GM23338 (cell line): Measurements from ENCODE around the gene DTNB. TPM values are rescaled to one million over a fixed set of nuclear protein-coding genes. Genes with fewer than 3 reads are reported as not detected.

Experiments used
- ATAC-seq: fragments of 200-7000 bp; cut with Tn5 transposase; 3 replicates; pipeline ENCODE4 v1.9.1; 2020
- DNase-seq: peaks from one replicate; pipeline ENCODE4 v3.0.0-alpha.2; 2015; ENCODE audit warnings: low spot score
- H2AFZ ChIP-seq: fragments of 200-600 bp; sonication (generic); 2 replicates; pipeline ENCODE4 v1.8.0; 2016; ENCODE audit warnings: antibody characterized with exemption, mild to moderate bottlenecking, moderate library complexity
- H3F3A ChIP-seq: fragments of 200-600 bp; sonication (generic); replicated peaks from 2 replicates; pipeline ENCODE4 v1.8.0; 2017; ENCODE audit warnings: antibody characterized with exemption, mixed run types, low read depth
- H3K27ac ChIP-seq: fragments of 200-600 bp; sonication (generic); 2 replicates; pipeline ENCODE4 v1.6.1; 2016; ENCODE audit warnings: low read depth
- H3K27me3 ChIP-seq: fragments of 200-600 bp; sonication (generic); 2 replicates; pipeline ENCODE4 v1.8.0; 2016; ENCODE audit warnings: mild to moderate bottlenecking, mixed run types, moderate library complexity; ENCODE audit not compliant: insufficient read depth
- H3K36me3 ChIP-seq: fragments of 200-600 bp; sonication (generic); 2 replicates; pipeline ENCODE4 v1.8.0; 2016; ENCODE audit warnings: mild to moderate bottlenecking; ENCODE audit not compliant: insufficient read depth
- H3K4me1 ChIP-seq: fragments of 200-600 bp; sonication (generic); 2 replicates; pipeline ENCODE4 v1.8.0; 2016; ENCODE audit warnings: mild to moderate bottlenecking, moderate library complexity; ENCODE audit not compliant: insufficient read depth
- H3K4me2 ChIP-seq: fragments of 200-600 bp; sonication (generic); 2 replicates; pipeline ENCODE4 v1.7.1; 2017; ENCODE audit warnings: mixed run types
- H3K4me3 ChIP-seq: fragments of 200-600 bp; sonication (generic); 2 replicates; pipeline ENCODE4 v1.6.1; 2016; ENCODE audit warnings: mixed run types
- H3K79me2 ChIP-seq: fragments of 200-600 bp; sonication (generic); replicated peaks from 2 replicates; pipeline ENCODE4 v1.8.0; 2017; ENCODE audit warnings: mild to moderate bottlenecking; ENCODE audit not compliant: insufficient read depth
- H3K9me2 ChIP-seq: fragments of 200-600 bp; sonication (generic); 2 replicates; pipeline ENCODE4 v1.8.0; 2017; ENCODE audit not compliant: insufficient read depth
- H4K20me1 ChIP-seq: fragments of 200-600 bp; sonication (generic); replicated peaks from 2 replicates; pipeline ENCODE4 v1.8.0; 2017; ENCODE audit warnings: mild to moderate bottlenecking; ENCODE audit not compliant: insufficient read depth
- H3K27ac Mint-ChIP-seq: 2 replicates; pipeline ENCODE4 v1.8.0; 2020; ENCODE audit warnings: inconsistent platforms, mild to moderate bottlenecking, moderate library complexity, mixed read lengths
- H3K27me3 Mint-ChIP-seq: 3 replicates; pipeline ENCODE4 v1.8.0; 2022; ENCODE audit warnings: low read depth, mild to moderate bottlenecking, moderate library complexity, mixed read lengths, inconsistent platforms; ENCODE audit not compliant: insufficient read depth, poor library complexity
- H3K36me3 Mint-ChIP-seq: 3 replicates; pipeline ENCODE4 v1.8.0; 2021; ENCODE audit warnings: low read depth, mild to moderate bottlenecking, inconsistent platforms, moderate library complexity, mixed read lengths
- H3K4me1 Mint-ChIP-seq: 3 replicates; pipeline ENCODE4 v1.8.0; 2020; ENCODE audit warnings: mild to moderate bottlenecking, inconsistent platforms, mixed read lengths
- H3K4me3 Mint-ChIP-seq: 3 replicates; pipeline ENCODE4 v1.8.0; 2021; ENCODE audit warnings: moderate library complexity, mild to moderate bottlenecking, inconsistent platforms, mixed read lengths
- H3K9me3 Mint-ChIP-seq: 3 replicates; pipeline ENCODE4 v1.8.0; 2020; ENCODE audit warnings: moderate library complexity, mild to moderate bottlenecking, inconsistent platforms, mixed read lengths
- CREB1 ChIP-seq: fragments of 250-450 bp; sonication (Bioruptor Pico); IDR thresholded peaks from 2 replicates; pipeline ENCODE4 v1.5.0; 2020; ENCODE audit warnings: low read depth, mild to moderate bottlenecking, moderate library complexity
- EZH2 ChIP-seq: fragments of 200-600 bp; sonication (generic); IDR thresholded peaks from one replicate; pipeline ENCODE4 v1.8.0; 2017; ENCODE audit warnings: antibody characterized with exemption, mild to moderate bottlenecking, low read depth; ENCODE audit not compliant: unreplicated experiment
- EZH2phosphoT487 ChIP-seq: fragments of 200-600 bp; sonication (generic); IDR thresholded peaks from one replicate; pipeline ENCODE4 v1.8.1; 2018; ENCODE audit warnings: antibody characterized with exemption; ENCODE audit not compliant: unreplicated experiment
- JUNB ChIP-seq: IDR thresholded peaks from one replicate; pipeline ENCODE4 v1.6.1; 2016; ENCODE audit warnings: antibody characterized with exemption; ENCODE audit not compliant: unreplicated experiment
- POLR2AphosphoS5 ChIP-seq: IDR thresholded peaks from 2 replicates; pipeline ENCODE4 v1.6.1; 2016; ENCODE audit warnings: antibody characterized with exemption, low read depth
- STAT1 ChIP-seq: IDR thresholded peaks from one replicate; pipeline ENCODE4 v1.6.1; 2016; ENCODE audit warnings: antibody characterized with exemption; ENCODE audit not compliant: unreplicated experiment
- ZNF114 ChIP-seq: fragments of 250-450 bp; sonication (Bioruptor Pico); IDR thresholded peaks from 2 replicates; pipeline ENCODE4 v1.5.0; 2020; ENCODE audit warnings: mild to moderate bottlenecking, moderate library complexity
- ZNF331 ChIP-seq: fragments of 250-450 bp; sonication (Bioruptor Pico); IDR thresholded peaks from 2 replicates; pipeline ENCODE4 v1.5.0; 2020; ENCODE audit warnings: low read depth, mild to moderate bottlenecking, moderate library complexity
- polyA plus RNA-seq: library from polyadenylated mRNA; unstranded; fragments of >200 nt; fragmentation: Nextera tagmentation; extraction: Ambion mirVana; gene quantifications from 2 replicates; pipeline ENCODE4 v1.2.1, GENCODE V29; 2016
- total RNA-seq: library from RNA; depleted of rRNA; stranded (reverse); fragments of >200 nt; shearing (Covaris generic); gene quantifications from 2 replicates; pipeline ENCODE4 v1.2.3, GENCODE V29; 2014
- TF ChIP-seq, protein P1 (sequence below): IDR thresholded peaks from 2 replicates; pipeline ENCODE4 v1.6.1; 2016; ENCODE audit warnings: antibody characterized with exemption
- TF ChIP-seq, protein P2 (sequence below): IDR thresholded peaks from one replicate; pipeline ENCODE4 v1.6.1; 2018; ENCODE audit warnings: antibody characterized with exemption; ENCODE audit not compliant: unreplicated experiment
- TF ChIP-seq, protein P3 (sequence below): fragments of 250-450 bp; sonication (Bioruptor Pico); IDR thresholded peaks from 2 replicates; pipeline ENCODE4 v1.5.0; 2020; ENCODE audit warnings: mild to moderate bottlenecking, moderate library complexity

Gene DTNB
- total and polyA plus RNA-seq, 2 experiments from 2014 or later: 22.1 to 29.4 TPM

DNA sequence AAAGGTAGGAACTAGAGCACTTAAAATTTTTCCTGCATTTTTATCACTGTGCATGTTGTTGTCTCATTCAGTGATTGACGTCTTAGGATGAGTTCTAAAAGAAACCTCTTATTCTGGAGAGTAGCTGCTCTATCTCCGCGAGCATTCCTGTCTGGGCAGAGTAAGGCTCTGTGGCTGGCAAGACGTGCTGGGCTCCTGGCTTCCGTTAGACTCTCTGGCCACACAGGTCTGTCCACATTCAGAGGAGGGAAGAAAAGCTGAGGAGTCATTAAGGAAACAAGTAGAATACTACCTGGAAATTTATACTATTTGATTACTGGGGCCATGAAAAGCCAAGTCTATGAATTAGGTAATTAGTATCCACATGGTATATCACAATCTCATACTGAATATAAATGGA is 193.6 kb downstream of the DTNB start:
- TF ChIP-seq EZH2: no peak
- no peak for TF ChIP-seq CREB1 (CRISPR knock-in tag)
- no peak for TF ChIP-seq POLR2AphosphoS5
- TF ChIP-seq, protein P1, sequence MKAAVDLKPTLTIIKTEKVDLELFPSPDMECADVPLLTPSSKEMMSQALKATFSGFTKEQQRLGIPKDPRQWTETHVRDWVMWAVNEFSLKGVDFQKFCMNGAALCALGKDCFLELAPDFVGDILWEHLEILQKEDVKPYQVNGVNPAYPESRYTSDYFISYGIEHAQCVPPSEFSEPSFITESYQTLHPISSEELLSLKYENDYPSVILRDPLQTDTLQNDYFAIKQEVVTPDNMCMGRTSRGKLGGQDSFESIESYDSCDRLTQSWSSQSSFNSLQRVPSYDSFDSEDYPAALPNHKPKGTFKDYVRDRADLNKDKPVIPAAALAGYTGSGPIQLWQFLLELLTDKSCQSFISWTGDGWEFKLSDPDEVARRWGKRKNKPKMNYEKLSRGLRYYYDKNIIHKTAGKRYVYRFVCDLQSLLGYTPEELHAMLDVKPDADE: no peak
- no peak for TF ChIP-seq ZNF114
- no peak for TF ChIP-seq EZH2phosphoT487
- TF ChIP-seq, protein P2, sequence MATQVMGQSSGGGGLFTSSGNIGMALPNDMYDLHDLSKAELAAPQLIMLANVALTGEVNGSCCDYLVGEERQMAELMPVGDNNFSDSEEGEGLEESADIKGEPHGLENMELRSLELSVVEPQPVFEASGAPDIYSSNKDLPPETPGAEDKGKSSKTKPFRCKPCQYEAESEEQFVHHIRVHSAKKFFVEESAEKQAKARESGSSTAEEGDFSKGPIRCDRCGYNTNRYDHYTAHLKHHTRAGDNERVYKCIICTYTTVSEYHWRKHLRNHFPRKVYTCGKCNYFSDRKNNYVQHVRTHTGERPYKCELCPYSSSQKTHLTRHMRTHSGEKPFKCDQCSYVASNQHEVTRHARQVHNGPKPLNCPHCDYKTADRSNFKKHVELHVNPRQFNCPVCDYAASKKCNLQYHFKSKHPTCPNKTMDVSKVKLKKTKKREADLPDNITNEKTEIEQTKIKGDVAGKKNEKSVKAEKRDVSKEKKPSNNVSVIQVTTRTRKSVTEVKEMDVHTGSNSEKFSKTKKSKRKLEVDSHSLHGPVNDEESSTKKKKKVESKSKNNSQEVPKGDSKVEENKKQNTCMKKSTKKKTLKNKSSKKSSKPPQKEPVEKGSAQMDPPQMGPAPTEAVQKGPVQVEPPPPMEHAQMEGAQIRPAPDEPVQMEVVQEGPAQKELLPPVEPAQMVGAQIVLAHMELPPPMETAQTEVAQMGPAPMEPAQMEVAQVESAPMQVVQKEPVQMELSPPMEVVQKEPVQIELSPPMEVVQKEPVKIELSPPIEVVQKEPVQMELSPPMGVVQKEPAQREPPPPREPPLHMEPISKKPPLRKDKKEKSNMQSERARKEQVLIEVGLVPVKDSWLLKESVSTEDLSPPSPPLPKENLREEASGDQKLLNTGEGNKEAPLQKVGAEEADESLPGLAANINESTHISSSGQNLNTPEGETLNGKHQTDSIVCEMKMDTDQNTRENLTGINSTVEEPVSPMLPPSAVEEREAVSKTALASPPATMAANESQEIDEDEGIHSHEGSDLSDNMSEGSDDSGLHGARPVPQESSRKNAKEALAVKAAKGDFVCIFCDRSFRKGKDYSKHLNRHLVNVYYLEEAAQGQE: no peak
- TF ChIP-seq STAT1: no peak
- peaks cover 8% of the 10 kb centered on the region; the same call in 1 of the 2 replicates for H3K36me3 ChIP-seq
- H3K27ac Mint-ChIP-seq: no peak overlapping the region
- DNase-seq (no peak), ATAC-seq (no peak)
- H3K79me2 ChIP-seq: no peaks in the 10 kb centered on the region
- no peaks in the 10 kb centered on the region for H3K27me3 ChIP-seq
- no peaks in the 10 kb centered on the region for H4K20me1 ChIP-seq
- H3K36me3 Mint-ChIP-seq: peaks cover 19% of the 10 kb centered on the region; the same call in 2 of the 3 replicates
- no peaks in the 10 kb centered on the region for H3K4me1 Mint-ChIP-seq
- H3K9me3 Mint-ChIP-seq: peaks cover 15% of the 10 kb centered on the region
- no peak overlapping the region for H3K27ac ChIP-seq
- H3K4me2 ChIP-seq: no peak overlapping the region
- H3K4me1 ChIP-seq: no peaks in the 10 kb centered on the region
- H3K4me3 ChIP-seq: no peak overlapping the region
- H3K9me2 ChIP-seq: no peaks in the 10 kb centered on the region
- H3F3A ChIP-seq: no peaks in the 10 kb centered on the region
- H3K27me3 Mint-ChIP-seq: no peaks in the 10 kb centered on the region
- no peak overlapping the region for H2AFZ ChIP-seq
- no peak overlapping the region for H3K4me3 Mint-ChIP-seq

DNA sequence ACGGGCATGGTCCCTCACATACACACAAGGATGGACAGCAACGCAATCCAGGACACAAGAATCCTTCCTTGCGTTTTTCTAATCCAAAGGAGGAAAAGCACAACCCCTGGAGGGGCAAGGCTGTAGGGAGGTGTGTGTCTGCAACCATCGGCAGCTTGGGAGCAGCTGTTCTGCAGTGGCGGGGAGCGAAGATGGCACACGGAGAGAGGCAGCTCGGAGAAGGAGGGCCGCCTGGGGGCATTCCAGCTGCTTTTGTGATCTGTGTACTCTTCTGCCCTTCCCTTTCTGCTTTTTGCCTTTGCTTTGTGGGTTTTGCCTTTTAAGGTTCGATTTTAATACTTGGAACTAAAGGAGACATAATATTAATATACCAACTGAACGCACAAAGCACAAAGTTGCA is 194.6 kb downstream of the DTNB start:
- H3K36me3 Mint-ChIP-seq: peaks cover 21% of the 10 kb centered on the region; the same call in 2 of the 3 replicates
- Histone ChIP-seq H3K9me2 (no peaks in the 10 kb centered on the region), H3K4me1 (no peaks in the 10 kb centered on the region), H4K20me1 (0 out of 2 replicates have a peak, but pooled peaks cover 3% of the 10 kb centered on the region), H3F3A (no peaks in the 10 kb centered on the region), H2AFZ (no peak overlapping the region), H3K36me3 (peaks cover 8% of the 10 kb centered on the region; the same call in 1 of the 2 replicates), H3K27me3 (no peaks in the 10 kb centered on the region), H3K4me3 (no peak overlapping the region), H3K27ac (no peak overlapping the region), H3K4me2 (no peak overlapping the region), H3K79me2 (no peaks in the 10 kb centered on the region)
- H3K27ac Mint-ChIP-seq: no peak overlapping the region
- no peak overlapping the region for H3K4me3 Mint-ChIP-seq
- no peak for DNase-seq
- peaks cover 16% of the 10 kb centered on the region for H3K9me3 Mint-ChIP-seq
- no peak for ATAC-seq
- no peaks in the 10 kb centered on the region for H3K4me1 Mint-ChIP-seq
- H3K27me3 Mint-ChIP-seq: peaks cover under 1% of the 10 kb centered on the region
- TF ChIP-seq JUNB (no peak), STAT1 (no peak), POLR2AphosphoS5 (no peak), EZH2phosphoT487 (no peak), EZH2 (no peak), ZNF114 (no peak), ZNF331 (CRISPR knock-in tag) (no peak)
- TF ChIP-seq, protein P3, sequence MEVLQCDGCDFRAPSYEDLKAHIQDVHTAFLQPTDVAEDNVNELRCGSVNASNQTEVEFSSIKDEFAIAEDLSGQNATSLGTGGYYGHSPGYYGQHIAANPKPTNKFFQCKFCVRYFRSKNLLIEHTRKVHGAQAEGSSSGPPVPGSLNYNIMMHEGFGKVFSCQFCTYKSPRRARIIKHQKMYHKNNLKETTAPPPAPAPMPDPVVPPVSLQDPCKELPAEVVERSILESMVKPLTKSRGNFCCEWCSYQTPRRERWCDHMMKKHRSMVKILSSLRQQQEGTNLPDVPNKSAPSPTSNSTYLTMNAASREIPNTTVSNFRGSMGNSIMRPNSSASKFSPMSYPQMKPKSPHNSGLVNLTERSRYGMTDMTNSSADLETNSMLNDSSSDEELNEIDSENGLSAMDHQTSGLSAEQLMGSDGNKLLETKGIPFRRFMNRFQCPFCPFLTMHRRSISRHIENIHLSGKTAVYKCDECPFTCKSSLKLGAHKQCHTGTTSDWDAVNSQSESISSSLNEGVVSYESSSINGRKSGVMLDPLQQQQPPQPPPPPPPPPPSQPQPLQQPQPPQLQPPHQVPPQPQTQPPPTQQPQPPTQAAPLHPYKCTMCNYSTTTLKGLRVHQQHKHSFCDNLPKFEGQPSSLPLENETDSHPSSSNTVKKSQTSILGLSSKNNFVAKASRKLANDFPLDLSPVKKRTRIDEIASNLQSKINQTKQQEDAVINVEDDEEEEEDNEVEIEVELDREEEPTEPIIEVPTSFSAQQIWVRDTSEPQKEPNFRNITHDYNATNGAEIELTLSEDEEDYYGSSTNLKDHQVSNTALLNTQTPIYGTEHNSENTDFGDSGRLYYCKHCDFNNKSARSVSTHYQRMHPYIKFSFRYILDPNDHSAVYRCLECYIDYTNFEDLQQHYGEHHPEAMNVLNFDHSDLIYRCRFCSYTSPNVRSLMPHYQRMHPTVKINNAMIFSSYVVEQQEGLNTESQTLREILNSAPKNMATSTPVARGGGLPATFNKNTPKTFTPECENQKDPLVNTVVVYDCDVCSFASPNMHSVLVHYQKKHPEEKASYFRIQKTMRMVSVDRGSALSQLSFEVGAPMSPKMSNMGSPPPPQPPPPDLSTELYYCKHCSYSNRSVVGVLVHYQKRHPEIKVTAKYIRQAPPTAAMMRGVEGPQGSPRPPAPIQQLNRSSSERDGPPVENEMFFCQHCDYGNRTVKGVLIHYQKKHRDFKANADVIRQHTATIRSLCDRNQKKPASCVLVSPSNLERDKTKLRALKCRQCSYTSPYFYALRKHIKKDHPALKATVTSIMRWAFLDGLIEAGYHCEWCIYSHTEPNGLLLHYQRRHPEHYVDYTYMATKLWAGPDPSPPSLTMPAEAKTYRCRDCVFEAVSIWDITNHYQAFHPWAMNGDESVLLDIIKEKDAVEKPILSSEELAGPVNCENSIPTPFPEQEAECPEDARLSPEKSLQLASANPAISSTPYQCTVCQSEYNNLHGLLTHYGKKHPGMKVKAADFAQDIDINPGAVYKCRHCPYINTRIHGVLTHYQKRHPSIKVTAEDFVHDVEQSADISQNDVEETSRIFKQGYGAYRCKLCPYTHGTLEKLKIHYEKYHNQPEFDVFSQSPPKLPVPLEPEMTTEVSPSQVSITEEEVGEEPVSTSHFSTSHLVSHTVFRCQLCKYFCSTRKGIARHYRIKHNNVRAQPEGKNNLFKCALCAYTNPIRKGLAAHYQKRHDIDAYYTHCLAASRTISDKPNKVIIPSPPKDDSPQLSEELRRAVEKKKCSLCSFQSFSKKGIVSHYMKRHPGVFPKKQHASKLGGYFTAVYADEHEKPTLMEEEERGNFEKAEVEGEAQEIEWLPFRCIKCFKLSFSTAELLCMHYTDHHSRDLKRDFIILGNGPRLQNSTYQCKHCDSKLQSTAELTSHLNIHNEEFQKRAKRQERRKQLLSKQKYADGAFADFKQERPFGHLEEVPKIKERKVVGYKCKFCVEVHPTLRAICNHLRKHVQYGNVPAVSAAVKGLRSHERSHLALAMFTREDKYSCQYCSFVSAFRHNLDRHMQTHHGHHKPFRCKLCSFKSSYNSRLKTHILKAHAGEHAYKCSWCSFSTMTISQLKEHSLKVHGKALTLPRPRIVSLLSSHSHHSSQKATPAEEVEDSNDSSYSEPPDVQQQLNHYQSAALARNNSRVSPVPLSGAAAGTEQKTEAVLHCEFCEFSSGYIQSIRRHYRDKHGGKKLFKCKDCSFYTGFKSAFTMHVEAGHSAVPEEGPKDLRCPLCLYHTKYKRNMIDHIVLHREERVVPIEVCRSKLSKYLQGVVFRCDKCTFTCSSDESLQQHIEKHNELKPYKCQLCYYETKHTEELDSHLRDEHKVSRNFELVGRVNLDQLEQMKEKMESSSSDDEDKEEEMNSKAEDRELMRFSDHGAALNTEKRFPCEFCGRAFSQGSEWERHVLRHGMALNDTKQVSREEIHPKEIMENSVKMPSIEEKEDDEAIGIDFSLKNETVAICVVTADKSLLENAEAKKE (CRISPR knock-in tag): no peak
